ENCODE results near the gene ENGASE.
A peak's percentile ranks its signal among the peaks of the same experiment; 100 is the strongest.

Gene ENGASE

DNA sequence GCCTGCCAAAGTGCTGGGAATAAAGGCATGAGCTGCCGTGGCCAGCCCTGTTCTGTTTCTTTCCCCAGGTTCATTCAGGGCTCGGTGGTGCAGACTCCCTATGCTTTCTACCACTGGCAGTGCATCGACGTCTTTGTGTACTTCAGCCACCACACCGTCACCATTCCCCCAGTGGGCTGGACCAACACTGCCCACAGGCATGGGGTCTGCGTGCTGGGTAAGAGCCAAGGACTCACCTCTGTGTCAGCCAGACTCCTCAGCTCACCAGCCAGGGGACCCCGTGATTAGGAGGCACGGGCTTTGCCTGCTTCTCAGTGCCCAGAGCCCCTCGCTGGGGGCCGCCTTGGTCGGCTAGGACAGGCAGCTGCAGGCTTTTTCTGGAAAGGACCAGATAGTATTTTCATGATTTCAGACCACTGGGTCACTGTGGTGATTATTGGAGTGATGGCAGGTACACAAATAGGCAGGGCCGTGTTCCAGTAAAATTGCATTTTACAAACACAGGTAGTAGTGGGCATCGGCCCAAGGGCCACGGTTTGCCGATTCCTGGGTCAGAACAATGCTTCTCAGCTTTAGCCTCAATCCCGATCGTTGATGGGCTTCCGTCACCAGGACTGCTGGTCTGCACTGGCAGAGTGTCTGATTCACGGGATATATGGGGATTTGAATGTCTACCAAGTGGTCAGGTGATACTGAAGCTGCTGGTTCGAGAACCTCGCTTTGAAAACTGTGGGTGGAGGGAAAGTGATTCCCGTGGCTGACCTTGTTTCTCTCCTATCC, 5.0 kb downstream of the ENGASE start:
- DNase-seq (ENCODE audit: low read depth in 4 of 4, low spot score in 1 of 4), result no peak

DNA sequence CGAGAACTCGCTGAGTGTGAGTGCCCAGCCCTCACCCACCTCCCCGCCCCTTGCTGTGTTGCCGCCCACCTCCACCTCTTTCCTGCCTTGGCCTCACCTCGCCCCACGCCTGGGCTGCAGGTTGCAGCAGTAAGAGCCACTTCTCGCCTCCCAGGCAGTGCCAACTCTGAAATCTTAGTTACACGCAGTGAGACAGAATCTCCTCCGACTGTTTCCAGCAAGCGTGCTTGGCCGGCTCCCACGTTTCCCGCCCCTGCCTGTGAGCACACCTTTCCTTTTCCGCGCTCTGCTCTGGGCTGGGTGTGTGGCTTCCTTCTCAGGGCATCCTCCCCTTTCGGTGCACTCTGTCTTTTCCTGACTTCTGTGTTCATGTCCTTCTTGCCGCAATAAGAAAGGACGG, 5.7 kb downstream of the ENGASE start:
- DNase-seq (ENCODE audit: low read depth in 4 of 4, low spot score in 1 of 4), result no peak

DNA sequence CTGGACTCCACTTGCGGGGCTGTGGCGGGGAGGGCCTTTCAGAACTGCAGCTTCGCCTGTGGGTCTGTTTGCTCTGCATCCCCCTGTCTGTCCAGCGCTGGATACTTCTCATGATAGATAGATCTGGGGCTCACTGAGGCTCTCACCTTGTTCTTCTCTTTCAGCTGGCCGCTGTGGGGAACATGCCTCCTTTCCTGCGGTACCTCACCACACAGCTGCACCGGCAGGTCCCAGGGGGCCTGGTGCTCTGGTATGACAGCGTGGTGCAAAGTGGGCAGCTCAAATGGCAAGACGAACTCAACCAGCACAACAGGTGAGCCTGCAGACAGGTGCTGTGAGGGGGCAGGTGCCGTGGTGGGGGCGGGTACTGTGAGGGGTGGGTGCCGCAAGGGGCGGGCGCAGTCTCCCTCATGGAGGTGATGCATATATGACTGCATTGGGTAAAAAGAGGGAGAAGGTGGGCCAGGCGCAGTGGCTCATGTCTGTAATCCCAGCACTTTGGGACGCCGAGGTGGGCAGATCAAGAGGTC, 6.2 kb downstream of the ENGASE start:
- no peak for DNase-seq (ENCODE audit: low read depth in 4 of 4, low spot score in 1 of 4)

DNA sequence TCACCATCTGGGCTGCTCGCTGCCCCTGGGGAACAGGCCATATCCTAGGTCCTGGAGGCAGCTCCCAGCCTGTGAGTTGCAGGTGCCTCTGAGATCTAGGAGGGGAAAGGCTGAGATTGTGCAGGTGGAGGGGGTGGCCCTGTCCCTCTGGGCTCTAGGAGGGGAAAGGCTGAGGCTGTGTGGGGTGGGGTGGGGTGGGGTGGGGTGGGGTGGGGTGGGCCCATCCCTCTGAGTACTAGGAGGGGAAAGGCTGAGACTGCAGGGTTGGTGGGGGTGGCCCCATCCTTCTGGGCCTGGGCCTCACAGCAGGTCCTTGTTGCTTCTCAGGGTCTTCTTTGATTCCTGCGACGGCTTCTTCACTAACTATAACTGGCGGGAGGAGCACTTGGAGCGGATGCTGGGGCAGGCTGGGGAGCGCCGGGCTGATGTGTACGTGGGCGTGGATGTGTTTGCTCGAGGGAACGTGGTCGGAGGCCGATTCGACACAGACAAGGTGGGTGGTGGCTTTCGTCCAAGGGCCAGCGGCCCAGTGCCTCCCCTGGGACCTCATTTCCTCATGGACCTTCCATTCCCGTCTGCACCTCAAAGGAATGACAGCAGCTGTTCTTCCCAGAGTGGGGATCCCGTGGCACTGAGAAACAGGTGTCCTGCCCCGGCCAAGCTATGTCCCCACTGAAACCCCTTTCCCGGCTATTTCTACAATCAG, 7.1 kb downstream of the ENGASE start:
- no peak for DNase-seq (ENCODE audit: low read depth in 4 of 4, low spot score in 1 of 4)

DNA sequence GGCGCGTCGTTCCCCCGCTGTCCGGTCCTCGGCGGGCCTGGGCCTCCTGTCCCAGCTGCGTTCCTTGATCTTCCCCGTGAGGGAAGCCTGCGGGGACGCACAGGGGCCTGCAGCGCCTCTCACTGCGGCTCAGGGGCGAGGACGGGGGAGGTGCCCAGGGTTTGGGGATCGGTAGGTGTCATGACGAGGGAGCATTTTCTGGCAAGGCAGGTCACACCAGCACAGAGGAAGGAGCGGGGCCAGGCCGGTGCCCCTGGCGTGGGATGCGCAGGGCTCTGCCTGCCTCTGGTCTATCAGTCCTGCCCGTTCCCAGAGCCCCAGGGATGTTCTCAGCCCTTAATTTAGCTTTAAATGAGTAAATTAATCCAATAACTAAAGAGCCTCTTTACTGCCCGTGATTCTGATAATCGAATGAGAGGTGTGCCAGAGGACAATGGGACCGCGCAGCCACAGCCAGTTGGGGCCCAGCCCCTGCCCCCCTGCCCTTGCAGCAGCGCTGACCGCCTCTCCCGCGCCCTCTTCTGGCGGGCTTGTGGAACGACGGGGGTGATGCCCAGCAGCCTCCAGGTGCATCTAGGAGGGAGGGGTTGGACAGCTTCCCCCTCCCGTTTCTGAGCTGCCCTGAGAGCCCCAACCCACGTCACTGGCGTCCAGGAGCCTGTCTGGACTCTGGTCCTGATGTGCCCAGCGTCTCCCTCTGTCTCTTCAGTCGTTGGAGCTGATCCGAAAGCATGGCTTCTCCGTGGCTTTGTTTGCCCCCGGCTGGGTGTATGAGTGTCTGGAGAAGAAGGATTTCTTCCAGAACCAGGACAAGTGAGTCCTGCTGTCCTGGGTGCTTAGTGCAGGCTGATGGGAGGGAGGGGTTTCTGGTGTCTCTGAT, 7.9 kb downstream of the ENGASE start:
- peak in 1 of 4 experiments; percentile 17 for DNase-seq (ENCODE audit: low read depth in 4 of 4, low spot score in 1 of 4)

DNA sequence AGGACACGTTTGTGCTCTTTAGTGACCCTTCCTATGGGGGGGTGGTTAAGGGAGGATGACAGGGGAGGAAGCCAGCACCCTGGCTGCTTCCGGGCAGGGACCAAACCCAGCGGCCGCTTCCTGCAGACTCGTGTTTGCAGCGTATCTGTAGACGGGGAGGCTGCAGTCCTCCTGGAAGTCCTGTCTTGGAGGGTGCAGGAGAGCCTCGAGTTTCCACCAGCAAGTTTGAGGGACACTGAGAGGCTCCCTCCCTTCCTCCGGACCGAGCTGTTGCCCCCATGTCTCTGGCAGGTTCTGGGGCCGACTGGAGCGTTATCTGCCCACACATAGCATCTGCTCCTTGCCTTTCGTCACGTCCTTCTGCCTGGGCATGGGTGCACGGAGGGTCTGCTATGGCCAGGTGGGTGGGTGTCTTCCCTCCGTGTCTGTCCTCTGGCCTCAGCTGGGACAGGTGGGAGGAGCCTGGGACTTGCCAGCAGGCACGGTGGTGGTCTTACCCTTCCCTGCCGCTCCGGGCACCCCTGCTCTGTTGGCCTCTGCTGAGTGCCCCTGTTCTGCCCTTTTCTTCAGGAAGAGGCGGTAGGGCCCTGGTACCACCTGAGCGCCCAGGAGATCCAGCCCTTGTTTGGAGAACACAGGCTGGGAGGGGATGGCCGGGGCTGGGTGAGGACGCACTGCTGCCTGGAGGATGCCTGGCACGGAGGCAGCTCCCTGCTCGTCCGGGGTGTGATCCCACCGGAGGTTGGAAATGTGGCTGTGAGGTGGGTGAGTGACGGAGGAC, 8.8 kb downstream of the ENGASE start:
- no peak for DNase-seq (ENCODE audit: low read depth in 4 of 4, low spot score in 1 of 4)

DNA sequence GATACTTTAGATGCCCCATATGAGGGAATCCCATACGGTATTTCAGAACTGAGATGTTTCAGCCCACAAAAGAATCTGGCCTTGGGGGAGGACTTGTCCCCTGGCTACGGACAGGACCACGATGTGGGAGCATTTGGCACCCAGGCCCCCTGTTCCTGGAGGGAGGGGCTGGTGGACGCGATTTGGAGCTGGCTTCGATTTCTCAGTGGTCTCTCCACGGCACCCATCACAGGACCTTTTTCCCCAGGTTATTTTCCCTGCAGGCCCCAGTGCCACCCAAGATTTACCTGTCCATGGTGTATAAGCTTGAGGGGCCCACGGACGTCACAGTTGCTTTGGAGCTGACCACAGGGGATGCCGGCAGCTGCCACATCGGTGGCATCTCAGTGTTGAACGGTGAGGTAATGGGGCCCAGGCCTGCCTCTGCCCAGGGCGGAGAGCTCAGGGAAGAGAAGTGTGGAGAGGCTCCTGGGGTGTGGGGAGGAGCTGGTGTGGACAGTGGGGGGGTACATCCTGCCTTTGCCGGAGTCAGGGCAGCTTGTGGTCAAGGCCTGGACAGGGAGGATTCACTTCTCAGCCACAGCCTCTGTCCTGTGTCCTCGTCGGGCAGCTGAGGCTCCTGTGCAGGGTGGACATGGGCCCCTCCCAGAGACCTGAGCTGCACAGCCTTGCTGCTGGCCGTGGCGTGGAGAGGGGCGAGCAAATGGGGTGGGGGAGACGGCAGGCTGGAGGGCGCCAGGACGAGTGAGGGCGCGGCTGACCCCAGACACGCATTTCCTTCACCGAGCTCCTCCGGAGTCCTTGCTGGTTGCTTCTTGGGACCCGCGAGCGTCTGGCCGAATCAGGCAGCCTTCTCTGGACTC, 9.9 kb downstream of the ENGASE start:
- DNase-seq (ENCODE audit: low read depth in 4 of 4, low spot score in 1 of 4), result no peak

DNA sequence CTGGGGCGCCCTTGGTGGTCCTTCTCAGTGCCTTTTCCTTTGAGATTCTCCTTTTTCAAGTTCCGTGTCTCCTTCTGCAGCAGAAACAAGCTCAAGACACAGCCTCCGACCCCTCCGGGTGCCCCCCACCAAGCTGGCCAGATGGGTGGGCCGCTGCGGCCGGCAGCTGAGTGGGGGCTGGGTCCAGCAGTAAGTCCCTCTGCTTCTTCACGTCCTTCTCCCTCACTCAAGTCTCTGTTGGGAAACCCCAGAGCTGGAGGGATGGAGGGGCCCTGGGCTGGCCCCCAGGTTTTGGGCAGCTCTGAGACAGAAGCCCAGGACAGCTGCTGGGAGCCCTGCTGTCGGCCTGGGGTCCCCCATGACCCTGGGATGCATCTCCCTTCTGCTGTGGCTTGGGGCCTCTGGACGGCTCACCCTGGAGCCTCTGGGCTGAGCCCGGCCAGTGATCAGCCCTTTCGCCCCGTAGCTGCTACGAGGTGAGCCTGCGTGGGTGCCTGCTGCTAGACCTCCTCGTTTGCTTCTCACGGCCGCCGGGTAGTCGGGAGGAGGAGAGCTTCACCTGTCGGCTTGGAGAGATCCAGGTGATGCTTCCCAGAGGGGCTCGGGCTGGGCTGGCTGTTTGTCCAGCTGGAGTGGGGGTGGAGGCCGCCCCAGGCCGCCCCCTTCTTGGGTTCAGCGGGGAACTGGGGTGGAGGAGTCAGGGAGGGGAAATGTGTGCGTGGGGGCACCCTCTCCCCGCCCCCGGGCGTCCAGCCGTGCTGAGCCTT, 10.7 kb downstream of the ENGASE start:
- no peak for DNase-seq (ENCODE audit: low read depth in 4 of 4, low spot score in 1 of 4)

DNA sequence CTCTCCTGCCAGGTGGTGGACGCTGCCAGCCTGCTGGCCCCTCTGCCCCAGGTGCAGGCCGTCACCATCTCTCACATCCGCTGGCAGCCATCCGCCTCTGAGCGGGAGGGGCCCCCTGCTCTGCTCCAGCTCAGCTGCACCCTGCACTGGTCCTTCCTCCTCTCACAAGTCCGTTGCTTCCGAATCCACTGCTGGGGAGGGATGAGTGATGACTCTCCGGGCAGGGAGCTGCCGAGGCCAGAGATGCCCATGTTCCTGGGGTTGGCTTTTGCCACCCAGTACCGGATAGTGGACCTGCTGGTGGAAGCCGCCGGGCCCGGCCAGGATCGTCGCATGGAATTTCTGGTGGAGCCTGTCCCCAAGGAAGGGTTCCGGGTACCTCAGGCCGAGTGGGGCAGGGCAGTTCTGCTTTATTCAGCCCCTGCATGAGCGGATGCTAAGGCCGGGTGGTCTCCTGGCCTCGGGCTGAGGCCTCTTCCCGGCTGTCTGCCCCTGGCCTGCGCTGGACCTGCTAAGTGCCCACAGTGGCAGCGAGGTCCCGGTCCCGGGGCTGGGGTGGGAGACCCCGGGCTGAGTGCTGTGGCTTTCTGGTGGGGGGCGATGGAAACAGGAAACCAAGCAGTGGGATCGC, 11.4 kb downstream of the ENGASE start:
- no peak for DNase-seq (ENCODE audit: low read depth in 4 of 4, low spot score in 1 of 4)

DNA sequence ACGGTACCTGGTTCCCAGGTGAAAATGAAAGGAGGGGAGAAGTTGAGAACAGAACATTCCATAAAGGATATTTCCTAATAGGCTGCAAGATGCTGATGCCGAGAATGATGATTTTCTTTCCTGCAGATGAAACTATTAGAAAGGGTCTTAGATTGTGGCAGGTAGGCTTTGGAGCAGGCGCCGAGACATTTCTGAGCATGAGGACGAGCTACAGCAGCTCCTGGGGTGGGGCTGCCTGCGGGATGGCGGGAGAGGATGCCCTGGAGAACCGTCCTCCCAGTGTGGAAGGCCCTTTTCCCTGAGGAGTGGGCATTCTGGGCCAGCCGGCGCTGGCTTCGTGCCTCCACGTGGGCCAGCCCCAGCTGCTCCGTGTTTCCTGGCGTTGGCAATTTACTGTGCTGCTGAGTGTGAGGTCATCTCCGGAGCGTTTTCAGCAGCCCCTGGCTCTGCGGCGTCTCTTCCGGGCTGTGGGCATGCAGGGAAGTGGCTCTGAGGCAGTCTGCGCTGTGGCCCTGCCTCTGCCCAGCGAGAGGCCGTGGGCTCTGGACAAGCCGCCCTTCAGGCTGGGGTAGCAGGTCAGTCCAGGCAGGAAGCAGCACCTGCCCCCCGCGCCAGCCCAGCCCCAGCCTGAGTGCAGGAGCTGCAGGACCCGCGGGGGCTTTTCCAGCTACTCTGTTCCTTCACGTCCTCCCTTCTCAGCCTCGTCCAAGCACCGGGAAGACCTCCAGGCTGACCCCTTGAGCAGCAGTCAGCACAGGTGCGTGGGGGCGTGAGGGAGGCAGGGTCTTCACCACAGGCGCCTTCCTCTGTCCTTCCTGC, 12.2 kb downstream of the ENGASE start:
- no peak for DNase-seq (ENCODE audit: low read depth in 4 of 4, low spot score in 1 of 4)

DNA sequence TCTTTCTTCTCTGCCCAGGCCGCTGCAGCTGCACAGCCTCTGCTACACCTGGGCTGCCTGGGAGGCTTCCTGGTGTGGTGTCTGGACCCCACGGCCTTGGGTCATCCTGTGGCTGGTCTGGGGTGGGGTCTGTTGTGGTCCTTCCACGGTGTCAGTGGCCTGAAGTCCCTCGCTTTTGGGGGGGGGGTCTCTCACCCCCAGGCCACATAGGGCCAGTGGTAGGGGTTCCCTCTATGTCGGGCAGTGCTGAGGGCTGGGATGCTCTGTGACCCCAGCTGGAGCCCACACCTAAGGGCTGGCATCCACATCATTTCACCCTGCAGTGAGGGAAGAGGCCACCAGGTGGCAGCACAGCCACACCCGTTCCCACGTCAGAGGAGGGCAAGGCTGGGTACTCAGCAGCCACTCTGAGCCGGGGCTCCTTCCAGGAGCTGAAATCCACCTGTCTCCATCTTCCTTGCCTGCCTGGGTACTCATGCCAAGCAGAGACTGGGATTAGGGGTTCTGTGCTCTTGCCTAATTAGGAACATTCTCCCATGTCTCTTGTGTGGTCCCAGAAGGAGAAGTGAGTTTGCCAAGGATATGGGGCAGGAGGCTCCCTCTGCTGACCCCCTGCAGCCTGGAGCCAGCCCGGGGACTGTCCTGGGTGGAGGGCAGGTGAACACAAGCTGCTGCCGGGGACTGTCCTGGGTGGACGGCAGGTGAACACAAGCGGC, 13.0 kb downstream of the ENGASE start:
- peak; percentile 49 to 65 (median 56) for DNase-seq (ENCODE audit: low read depth in 4 of 4, low spot score in 1 of 4)

DNA sequence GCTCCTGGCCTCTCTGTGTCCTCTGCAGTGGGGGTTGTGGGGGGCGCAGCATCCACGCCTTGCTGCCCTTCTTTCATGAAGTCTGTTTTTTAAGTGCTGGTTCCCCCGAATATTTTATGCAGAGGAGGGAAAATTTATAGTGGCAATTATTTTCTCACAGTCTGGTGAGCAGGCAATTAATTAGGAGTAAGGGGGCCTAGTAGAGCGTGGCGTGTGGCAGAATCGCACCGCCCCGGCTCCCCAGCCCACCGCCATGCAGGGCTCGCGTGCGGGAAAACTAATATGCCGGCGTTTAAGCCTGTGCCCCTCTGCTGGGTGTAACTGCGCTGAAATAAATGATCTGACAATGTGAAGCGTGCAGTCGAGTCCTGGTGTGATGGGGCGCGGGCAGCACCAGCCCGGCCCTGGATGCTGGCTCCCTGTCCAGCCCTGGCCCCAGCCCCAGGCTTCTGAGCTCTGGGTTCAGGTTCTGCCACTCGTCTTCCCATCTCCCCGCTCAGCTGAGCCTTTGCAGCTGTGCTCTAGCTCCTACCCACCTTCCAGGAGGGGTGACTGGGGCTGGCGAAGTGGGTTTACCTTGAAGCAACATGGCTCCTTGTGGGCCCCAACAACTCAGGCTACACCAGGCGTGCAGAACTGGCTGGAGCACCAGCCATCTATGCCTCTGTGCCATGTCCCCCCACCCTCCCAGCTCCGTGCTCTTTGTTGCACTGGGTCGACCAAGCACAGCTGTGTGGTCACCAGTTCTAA, 13.8 kb downstream of the ENGASE start:
- no peak for DNase-seq (ENCODE audit: low read depth in 4 of 4, low spot score in 1 of 4)

DNA sequence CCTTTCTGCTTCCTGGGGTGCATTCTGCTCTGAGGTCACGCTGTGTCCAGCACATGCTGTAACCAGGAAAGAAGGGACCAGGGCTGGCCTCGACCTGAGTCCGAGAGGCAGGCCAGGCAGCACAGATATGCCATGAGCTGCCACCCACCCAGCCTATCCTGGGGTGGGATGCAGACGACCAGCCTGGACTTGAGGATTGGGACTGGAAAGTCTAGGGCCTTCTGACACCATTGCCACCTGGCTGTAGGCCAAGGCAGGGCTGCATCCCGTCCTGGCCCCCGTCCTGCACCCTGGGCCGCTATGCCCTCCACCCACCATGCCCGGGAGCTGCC, 14.3 kb downstream of the ENGASE start:
- DNase-seq (ENCODE audit: low read depth in 4 of 4, low spot score in 1 of 4), result no peak

DNA sequence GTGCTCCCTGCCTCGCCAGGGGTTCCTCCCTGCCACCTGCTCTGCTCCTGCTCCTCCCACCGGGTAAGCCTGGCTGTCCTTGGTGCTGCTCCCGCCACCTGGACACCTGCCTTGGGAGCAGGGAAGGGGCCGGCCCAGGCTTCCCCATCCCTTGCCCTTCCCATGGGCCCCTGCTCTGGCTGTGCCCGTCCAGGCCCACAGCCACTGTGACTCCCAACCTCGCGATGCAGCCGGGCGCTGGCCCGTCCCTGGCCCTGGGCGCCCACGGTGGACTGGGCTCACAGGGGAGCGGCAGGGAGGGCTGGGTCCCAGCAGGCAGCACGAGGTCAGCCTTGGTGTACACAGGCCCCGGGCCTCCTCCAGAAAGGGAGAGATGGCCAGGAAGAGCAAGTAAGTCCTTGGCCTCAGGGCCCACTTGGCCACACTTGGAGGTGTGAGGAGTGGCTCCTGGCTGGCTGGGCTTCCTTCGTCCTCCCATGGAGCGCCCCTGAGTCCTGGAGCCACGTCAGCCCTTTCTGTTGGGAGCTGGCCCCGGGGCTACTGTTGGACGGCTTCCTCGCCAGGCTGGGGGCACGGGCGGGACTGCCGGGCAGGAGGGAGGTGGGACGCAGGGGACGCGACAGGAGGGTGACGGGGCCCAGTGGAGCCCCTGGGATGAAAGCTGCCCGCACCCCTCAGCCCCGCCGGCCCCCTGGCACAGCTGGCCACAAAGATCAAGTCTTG, 15.3 kb downstream of the ENGASE start:
- no peak for DNase-seq (ENCODE audit: low read depth in 4 of 4, low spot score in 1 of 4)

DNA sequence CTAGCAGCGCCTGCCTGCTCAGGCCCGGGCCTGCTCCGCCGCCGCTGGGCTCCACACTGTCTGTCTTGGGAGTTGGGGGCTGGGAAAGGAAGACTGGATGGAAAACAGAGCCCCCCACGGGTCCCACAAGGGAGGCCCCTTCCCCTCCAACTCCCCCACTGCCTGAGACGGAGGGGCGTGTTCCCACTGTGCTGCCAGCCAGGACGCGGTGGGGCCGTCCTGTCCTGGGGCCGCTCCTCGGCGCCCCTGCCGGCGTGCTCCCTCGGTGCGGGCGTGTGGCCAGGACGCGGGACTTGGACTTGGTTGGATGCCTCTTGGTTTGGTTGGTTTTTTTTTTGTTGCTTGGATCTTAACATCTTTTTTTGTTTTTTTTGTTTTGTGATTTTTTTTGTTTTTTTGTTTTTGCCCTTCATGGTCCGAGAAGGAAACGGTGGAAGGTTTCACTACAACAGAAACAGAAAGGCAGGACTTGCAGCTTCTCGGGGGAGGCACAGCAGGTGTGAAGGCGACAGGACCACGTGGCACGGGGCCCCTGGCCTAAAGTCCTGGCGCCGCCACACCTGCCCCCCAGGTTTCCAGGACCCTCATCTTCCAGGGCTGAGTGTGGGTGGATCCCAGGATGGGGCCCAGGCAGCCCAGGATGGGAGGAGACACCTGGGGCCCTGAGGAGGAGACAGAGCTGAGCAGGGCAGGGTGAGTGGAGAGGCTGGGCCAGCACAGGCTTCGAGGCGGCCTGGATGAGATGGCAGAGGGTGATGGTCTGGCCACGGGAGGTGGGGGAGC, 16.0 kb downstream of the ENGASE start:
- no peak for DNase-seq (ENCODE audit: low read depth in 4 of 4, low spot score in 1 of 4)

Measured in stimulated activated CD4-positive, alpha-beta T cell treated with anti-CD3 and anti-CD28 coated beads, Interleukin-1b, Interleukin-23, amount 100 ng/mL, for 24 hours (primary cell).